ENCODE data around the gene ARHGAP15. TPM values are rescaled to one million over a fixed set of nuclear protein-coding genes. Genes with fewer than 3 reads are reported as not detected.

ARHGAP15 gene
- total and polyA plus RNA-seq, 2 experiments from 2014 or later = 0.26 TPM; not detected in 1

GRCh38 chr2:143138292-143138691, 9.1 kb downstream of the ARHGAP15 start:
- Histone ChIP-seq H3K4me1 (ENCODE audit: insufficient read depth) (no peaks in the 10 kb centered on the region), H3K9me2 (ENCODE audit: insufficient read depth) (no peaks in the 10 kb centered on the region), H3K4me2 (no peak overlapping the region), H3F3A (replicated peaks; ENCODE audit: low read depth) (no peaks in the 10 kb centered on the region), H3K79me2 (replicated peaks; ENCODE audit: insufficient read depth) (no peaks in the 10 kb centered on the region), H4K20me1 (replicated peaks; ENCODE audit: insufficient read depth) (no peaks in the 10 kb centered on the region), H3K36me3 (ENCODE audit: insufficient read depth) (no peaks in the 10 kb centered on the region), H2AFZ (no peak overlapping the region), H3K4me3 (no peak overlapping the region), H3K27ac (ENCODE audit: low read depth) (no peak overlapping the region), H3K27me3 (ENCODE audit: insufficient read depth) (no peaks in the 10 kb centered on the region)
- H3K27me3 Mint-ChIP-seq (ENCODE audit: insufficient read depth, low read depth, poor library complexity) = no peaks in the 10 kb centered on the region
- ATAC-seq (no peak), DNase-seq (ENCODE audit: low spot score) (no peak)
- H3K4me3 Mint-ChIP-seq = no peak overlapping the region
- no peaks in the 10 kb centered on the region for H3K4me1 Mint-ChIP-seq
- H3K36me3 Mint-ChIP-seq (ENCODE audit: low read depth) = no peaks in the 10 kb centered on the region
- no peak overlapping the region for H3K27ac Mint-ChIP-seq
- H3K9me3 Mint-ChIP-seq = no peaks in the 10 kb centered on the region
- TF ChIP-seq ZNF331 (CRISPR knock-in tag; IDR thresholded peaks at IDR 0.05; ENCODE audit: low read depth) (no peak), EZH2phosphoT487 (IDR thresholded peaks at IDR 0.05; ENCODE audit: unreplicated experiment) (no peak), CTCF (conservative IDR thresholded peaks at IDR 0.05; ENCODE audit: low read depth in 2 of 2) (no peak), EZH2 (IDR thresholded peaks at IDR 0.05; ENCODE audit: low read depth, unreplicated experiment) (no peak), POLR2AphosphoS5 (IDR thresholded peaks at IDR 0.05; ENCODE audit: low read depth) (no peak), ZNF462 (CRISPR knock-in tag; IDR thresholded peaks at IDR 0.05) (no peak), CREB1 (CRISPR knock-in tag; IDR thresholded peaks at IDR 0.05; ENCODE audit: low read depth) (no peak)
- TF ChIP-seq, protein P1, sequence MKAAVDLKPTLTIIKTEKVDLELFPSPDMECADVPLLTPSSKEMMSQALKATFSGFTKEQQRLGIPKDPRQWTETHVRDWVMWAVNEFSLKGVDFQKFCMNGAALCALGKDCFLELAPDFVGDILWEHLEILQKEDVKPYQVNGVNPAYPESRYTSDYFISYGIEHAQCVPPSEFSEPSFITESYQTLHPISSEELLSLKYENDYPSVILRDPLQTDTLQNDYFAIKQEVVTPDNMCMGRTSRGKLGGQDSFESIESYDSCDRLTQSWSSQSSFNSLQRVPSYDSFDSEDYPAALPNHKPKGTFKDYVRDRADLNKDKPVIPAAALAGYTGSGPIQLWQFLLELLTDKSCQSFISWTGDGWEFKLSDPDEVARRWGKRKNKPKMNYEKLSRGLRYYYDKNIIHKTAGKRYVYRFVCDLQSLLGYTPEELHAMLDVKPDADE (IDR thresholded peaks at IDR 0.05) = no peak
- TF ChIP-seq, protein P2, sequence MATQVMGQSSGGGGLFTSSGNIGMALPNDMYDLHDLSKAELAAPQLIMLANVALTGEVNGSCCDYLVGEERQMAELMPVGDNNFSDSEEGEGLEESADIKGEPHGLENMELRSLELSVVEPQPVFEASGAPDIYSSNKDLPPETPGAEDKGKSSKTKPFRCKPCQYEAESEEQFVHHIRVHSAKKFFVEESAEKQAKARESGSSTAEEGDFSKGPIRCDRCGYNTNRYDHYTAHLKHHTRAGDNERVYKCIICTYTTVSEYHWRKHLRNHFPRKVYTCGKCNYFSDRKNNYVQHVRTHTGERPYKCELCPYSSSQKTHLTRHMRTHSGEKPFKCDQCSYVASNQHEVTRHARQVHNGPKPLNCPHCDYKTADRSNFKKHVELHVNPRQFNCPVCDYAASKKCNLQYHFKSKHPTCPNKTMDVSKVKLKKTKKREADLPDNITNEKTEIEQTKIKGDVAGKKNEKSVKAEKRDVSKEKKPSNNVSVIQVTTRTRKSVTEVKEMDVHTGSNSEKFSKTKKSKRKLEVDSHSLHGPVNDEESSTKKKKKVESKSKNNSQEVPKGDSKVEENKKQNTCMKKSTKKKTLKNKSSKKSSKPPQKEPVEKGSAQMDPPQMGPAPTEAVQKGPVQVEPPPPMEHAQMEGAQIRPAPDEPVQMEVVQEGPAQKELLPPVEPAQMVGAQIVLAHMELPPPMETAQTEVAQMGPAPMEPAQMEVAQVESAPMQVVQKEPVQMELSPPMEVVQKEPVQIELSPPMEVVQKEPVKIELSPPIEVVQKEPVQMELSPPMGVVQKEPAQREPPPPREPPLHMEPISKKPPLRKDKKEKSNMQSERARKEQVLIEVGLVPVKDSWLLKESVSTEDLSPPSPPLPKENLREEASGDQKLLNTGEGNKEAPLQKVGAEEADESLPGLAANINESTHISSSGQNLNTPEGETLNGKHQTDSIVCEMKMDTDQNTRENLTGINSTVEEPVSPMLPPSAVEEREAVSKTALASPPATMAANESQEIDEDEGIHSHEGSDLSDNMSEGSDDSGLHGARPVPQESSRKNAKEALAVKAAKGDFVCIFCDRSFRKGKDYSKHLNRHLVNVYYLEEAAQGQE (IDR thresholded peaks at IDR 0.05; ENCODE audit: unreplicated experiment) = no peak

All from GM23338 (cell line).